Glomerular endothelial cell (primary cell): ENCODE data around the gene CYB5R3. TPM values are rescaled to one million over a fixed set of nuclear protein-coding genes. Genes with fewer than 3 reads are reported as not detected.
"Not testable (repeated sequence)": the region's sequence is repeated elsewhere in the genome, so short reads cannot be mapped to it uniquely, and the experiment has no call there.

Experiments
- DNase-seq: peaks from one replicate; pipeline ENCODE4 v3.0.0-alpha.2; 2011; ENCODE audit warnings: low read depth, low spot score; ENCODE audit errors: extremely low read depth
- total RNA-seq: library from RNA; depleted of rRNA; stranded (reverse); fragments of >200 nt; gene quantifications from 2 replicates; pipeline ENCODE4 v1.2.3, GENCODE V29; 2015

The CYB5R3 gene
- total RNA-seq, 1 donor from 2014 or later, result 274 TPM

GRCh38 chr22:42626431-42626830 lies 22.8 kb downstream of the CYB5R3 start:
- DNase-seq, result no peak

GRCh38 chr22:42625416-42625815 lies 23.8 kb downstream of the CYB5R3 start:
- DNase-seq, result no peak

GRCh38 chr22:42624551-42625106 lies 24.6 kb downstream of the CYB5R3 start:
- DNase-seq, result no peak

GRCh38 chr22:42623756-42624441 lies 25.3 kb downstream of the CYB5R3 start:
- no peak for DNase-seq

- no peak for DNase-seq
These were observed 25.9 kb downstream of the CYB5R3 start for GRCh38 chr22:42623301-42623751.

GRCh38 chr22:42622061-42622710 lies 27.0 kb downstream of the CYB5R3 start:
- DNase-seq, result no peak

GRCh38 chr22:42621505-42622002 lies 27.6 kb downstream of the CYB5R3 start:
- no peak for DNase-seq

- DNase-seq, result no peak
These were observed 29.1 kb downstream of the CYB5R3 start for GRCh38 chr22:42620084-42620483.

- DNase-seq, result no peak
These were observed 29.7 kb downstream of the CYB5R3 start for GRCh38 chr22:42619261-42620063.

GRCh38 chr22:42617155-42617983 lies 31.8 kb downstream of the CYB5R3 start:
- DNase-seq, result no peak

- not testable (repeated sequence) for DNase-seq
These were observed 33.4 kb downstream of the CYB5R3 start for GRCh38 chr22:42615860-42616175.

- peak; percentile 97 for DNase-seq
These were observed 33.9 kb downstream of the CYB5R3 start for GRCh38 chr22:42615092-42615859.

- peak; percentile 95 for DNase-seq
These were observed 34.7 kb downstream of the CYB5R3 start, which contains the start of gene POLDIP3 for GRCh38 chr22:42614312-42615091. Gene POLDIP3 (minus strand): TSS chr22:42614883. CDS start chr22:42614857, 26 bp downstream.

GRCh38 chr22:42613872-42614301 lies 35.3 kb downstream of the CYB5R3 start:
- DNase-seq, result no peak

GRCh38 chr22:42612336-42612735 lies 36.9 kb downstream of the CYB5R3 start:
- DNase-seq, result no peak

- no peak for DNase-seq
These were observed 38.1 kb downstream of the CYB5R3 start for GRCh38 chr22:42611051-42611450.

GRCh38 chr22:42610186-42610585 lies 39.0 kb downstream of the CYB5R3 start:
- no peak for DNase-seq

GRCh38 chr22:42608823-42609361 lies 40.3 kb downstream of the CYB5R3 start:
- DNase-seq, result no peak
